GM10248 (cell line): ENCODE data around the gene OR51E1.

Experiments used
- CTCF ChIA-PET: fragments of 300-600 bp; sonication (Branson Sonifier 250); formaldehyde crosslinking; extraction: SDS; loops from one replicate; lab custom pipeline; 2021; ENCODE audit warnings: antibody characterized with exemption; lab: Yijun Ruan, JAX
- POLR2A ChIA-PET: fragments of 350-650 bp; sonication (Branson Sonifier 250); formaldehyde crosslinking; extraction: SDS; loops from one replicate; lab custom pipeline; 2020; ENCODE audit warnings: antibody characterized with exemption; lab: Yijun Ruan, JAX
- DNase-seq: peaks from one replicate; pipeline ENCODE4 v3.0.0; 2012; ENCODE audit errors: extremely low spot score
- CTCF ChIP-seq: IDR thresholded peaks from 2 replicates; pipeline ENCODE4 v1.5.1; 2012; ENCODE audit warnings: mild to moderate bottlenecking, low read depth; ENCODE audit errors: extremely low read depth, missing control alignments, control extremely low read depth

Gene OR51E1

GRCh38 chr11:4699697-4700435, 56.1 kb downstream of the OR51E1 start:
- no peak for TF ChIP-seq CTCF
- CTCF ChIA-PET = no interaction called here
- POLR2A ChIA-PET = no interaction called here
- peak; percentile 19 for DNase-seq

GRCh38 chr11:4700436-4700820, 56.6 kb downstream of the OR51E1 start:
- ChIA-PET POLR2A (no interaction called here), CTCF (no interaction called here)
- DNase-seq = no peak
- TF ChIP-seq CTCF = no peak

DNA sequence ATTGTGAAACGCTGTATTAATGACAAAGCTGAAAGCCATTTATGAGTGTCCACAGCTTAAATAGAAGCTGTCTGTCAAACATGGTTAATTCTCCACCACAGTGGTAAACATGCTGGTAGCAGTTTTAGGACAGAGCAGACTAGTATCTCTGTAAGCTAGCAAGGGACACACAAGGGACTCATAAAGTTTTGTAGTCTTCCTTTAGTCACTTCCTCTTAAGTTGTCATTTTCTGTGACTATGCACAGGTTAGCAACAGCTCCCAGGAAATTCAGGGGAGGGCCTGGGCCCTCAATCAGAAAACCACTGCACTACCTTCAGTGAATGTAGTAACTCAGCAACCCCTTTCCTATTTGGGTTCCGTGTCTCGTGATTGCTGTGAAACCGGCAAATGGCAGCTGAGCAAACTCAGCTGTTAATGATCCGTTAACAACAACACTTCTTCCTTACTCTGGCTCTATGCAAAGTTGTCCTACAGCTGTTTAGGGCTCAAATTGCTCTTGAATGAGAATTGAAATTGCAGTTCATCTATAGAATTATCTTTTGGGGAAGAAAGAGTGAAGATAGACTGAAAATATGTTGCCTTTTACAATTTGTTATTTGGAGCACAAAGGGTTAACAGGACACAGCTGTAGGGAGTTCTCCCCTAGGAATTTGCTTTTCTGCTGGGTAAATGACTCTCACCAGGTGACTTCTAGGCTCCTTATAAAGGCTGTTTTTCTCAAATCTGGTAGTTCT, 60.4 kb downstream of the OR51E1 start, which contains the start of gene MMP26:
TSS of gene MMP26 (plus strand) at position 731 of the 736 bp plus-strand sequence.
- no peak for TF ChIP-seq CTCF
- no peak for DNase-seq
- POLR2A ChIA-PET = no interaction called here
- CTCF ChIA-PET = interaction anchor here (1.0 to 1.8 kb wide), 3 partner anchors 9 to 76 kb away, joined by 3 to 4 read pairs (median 4); partner anchors contain the start of gene OR51D1

GRCh38 chr11:4704790-4705334, 61.1 kb downstream of the OR51E1 start:
- CTCF ChIA-PET = interaction anchor here (1.2 to 1.8 kb wide), 2 partner anchors 9 to 68 kb away, joined by 4 read pairs; partner anchors contain the start of gene OR51D1
- no peak for DNase-seq
- POLR2A ChIA-PET = no interaction called here
- TF ChIP-seq CTCF = no peak
